ENCODE results near the gene TNPO1. TPM values are rescaled to one million over a fixed set of nuclear protein-coding genes. Genes with fewer than 3 reads are reported as not detected.

The TNPO1 gene
- total and polyA plus RNA-seq, 2 of the 13 experiments (the other 11 are each of a cell fraction or from before 2014, with no cell fraction given) = 26.7 to 123 TPM

DNA sequence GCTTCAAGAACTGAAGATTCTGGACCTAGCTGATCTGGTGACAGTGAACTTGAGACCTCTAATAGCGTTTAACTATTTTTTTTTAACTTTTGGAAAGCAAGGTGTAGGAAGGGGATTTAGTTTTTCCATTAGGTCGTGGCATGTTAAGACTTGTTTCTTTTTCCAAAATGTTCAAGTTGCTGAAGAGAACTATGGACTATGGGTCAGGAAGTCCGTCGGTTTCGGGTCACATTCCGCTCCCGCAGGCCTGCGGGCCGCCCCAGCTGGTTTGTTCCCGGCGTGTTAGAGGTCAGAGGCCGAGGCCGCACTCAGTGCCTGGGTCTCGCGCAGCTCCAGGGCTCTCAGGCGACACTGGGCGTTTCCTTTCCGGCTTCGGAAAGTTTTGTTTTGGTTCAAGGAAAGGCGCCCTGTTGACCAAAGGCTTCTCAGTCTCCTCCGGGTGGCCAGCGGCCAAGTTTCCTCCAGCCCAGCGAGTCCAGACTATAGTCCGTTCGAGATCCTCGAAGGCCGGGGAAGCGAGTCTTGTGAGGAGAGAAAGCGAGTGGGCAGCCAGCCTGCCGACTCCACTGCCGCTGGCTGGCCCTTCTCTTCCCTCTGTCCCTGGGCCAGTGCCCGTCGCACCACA lies 138.8 kb downstream of the TNPO1 start (continued):
- TF ChIP-seq HNRNPLL (IDR thresholded peaks at IDR 0.05; ENCODE audit: low read depth, low read length, poor library complexity, severe bottlenecking) (no peak), RFX1 (IDR thresholded peaks at IDR 0.05) (no peak), KDM5A (IDR thresholded peaks at IDR 0.05; ENCODE audit: borderline replicate concordance, low read length) (peak; percentile 74; the same call in 1 of the 2 replicates), HNRNPK (IDR thresholded peaks at IDR 0.05; ENCODE audit: low read depth, low read length, poor library complexity, severe bottlenecking) (no peak), SIX4 (CRISPR knock-in tag; IDR thresholded peaks at IDR 0.05) (no peak), ZNF577 (CRISPR knock-in tag; IDR thresholded peaks at IDR 0.05; ENCODE audit: borderline replicate concordance, low read depth) (no peak), ZSCAN12 (CRISPR knock-in tag; IDR thresholded peaks at IDR 0.05) (no peak), ZNF337 (CRISPR knock-in tag; IDR thresholded peaks at IDR 0.05; ENCODE audit: borderline replicate concordance, low read depth) (no peak), ELF1 (CRISPR knock-in tag; IDR thresholded peaks at IDR 0.05) (peak; percentile 60), ZNF530 (CRISPR knock-in tag; IDR thresholded peaks at IDR 0.05; ENCODE audit: low read depth) (no peak), ZNF207 (IDR thresholded peaks at IDR 0.05; ENCODE audit: borderline replicate concordance) (no peak)
- TF ChIP-seq, protein P1, sequence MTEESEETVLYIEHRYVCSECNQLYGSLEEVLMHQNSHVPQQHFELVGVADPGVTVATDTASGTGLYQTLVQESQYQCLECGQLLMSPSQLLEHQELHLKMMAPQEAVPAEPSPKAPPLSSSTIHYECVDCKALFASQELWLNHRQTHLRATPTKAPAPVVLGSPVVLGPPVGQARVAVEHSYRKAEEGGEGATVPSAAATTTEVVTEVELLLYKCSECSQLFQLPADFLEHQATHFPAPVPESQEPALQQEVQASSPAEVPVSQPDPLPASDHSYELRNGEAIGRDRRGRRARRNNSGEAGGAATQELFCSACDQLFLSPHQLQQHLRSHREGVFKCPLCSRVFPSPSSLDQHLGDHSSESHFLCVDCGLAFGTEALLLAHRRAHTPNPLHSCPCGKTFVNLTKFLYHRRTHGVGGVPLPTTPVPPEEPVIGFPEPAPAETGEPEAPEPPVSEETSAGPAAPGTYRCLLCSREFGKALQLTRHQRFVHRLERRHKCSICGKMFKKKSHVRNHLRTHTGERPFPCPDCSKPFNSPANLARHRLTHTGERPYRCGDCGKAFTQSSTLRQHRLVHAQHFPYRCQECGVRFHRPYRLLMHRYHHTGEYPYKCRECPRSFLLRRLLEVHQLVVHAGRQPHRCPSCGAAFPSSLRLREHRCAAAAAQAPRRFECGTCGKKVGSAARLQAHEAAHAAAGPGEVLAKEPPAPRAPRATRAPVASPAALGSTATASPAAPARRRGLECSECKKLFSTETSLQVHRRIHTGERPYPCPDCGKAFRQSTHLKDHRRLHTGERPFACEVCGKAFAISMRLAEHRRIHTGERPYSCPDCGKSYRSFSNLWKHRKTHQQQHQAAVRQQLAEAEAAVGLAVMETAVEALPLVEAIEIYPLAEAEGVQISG (CRISPR knock-in tag; IDR thresholded peaks at IDR 0.05) = no peak
- TF ChIP-seq, protein P2, sequence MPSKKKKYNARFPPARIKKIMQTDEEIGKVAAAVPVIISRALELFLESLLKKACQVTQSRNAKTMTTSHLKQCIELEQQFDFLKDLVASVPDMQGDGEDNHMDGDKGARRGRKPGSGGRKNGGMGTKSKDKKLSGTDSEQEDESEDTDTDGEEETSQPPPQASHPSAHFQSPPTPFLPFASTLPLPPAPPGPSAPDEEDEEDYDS (CRISPR knock-in tag; IDR thresholded peaks at IDR 0.05) = no peak
- TF ChIP-seq, protein P3, sequence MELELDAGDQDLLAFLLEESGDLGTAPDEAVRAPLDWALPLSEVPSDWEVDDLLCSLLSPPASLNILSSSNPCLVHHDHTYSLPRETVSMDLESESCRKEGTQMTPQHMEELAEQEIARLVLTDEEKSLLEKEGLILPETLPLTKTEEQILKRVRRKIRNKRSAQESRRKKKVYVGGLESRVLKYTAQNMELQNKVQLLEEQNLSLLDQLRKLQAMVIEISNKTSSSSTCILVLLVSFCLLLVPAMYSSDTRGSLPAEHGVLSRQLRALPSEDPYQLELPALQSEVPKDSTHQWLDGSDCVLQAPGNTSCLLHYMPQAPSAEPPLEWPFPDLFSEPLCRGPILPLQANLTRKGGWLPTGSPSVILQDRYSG (CRISPR knock-in tag; IDR thresholded peaks at IDR 0.05) = no peak
- TF ChIP-seq, protein P4, sequence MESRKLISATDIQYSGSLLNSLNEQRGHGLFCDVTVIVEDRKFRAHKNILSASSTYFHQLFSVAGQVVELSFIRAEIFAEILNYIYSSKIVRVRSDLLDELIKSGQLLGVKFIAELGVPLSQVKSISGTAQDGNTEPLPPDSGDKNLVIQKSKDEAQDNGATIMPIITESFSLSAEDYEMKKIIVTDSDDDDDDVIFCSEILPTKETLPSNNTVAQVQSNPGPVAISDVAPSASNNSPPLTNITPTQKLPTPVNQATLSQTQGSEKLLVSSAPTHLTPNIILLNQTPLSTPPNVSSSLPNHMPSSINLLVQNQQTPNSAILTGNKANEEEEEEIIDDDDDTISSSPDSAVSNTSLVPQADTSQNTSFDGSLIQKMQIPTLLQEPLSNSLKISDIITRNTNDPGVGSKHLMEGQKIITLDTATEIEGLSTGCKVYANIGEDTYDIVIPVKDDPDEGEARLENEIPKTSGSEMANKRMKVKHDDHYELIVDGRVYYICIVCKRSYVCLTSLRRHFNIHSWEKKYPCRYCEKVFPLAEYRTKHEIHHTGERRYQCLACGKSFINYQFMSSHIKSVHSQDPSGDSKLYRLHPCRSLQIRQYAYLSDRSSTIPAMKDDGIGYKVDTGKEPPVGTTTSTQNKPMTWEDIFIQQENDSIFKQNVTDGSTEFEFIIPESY (CRISPR knock-in tag; IDR thresholded peaks at IDR 0.05) = no peak
